Measurements from ENCODE around the gene SCN1A.

DNA sequence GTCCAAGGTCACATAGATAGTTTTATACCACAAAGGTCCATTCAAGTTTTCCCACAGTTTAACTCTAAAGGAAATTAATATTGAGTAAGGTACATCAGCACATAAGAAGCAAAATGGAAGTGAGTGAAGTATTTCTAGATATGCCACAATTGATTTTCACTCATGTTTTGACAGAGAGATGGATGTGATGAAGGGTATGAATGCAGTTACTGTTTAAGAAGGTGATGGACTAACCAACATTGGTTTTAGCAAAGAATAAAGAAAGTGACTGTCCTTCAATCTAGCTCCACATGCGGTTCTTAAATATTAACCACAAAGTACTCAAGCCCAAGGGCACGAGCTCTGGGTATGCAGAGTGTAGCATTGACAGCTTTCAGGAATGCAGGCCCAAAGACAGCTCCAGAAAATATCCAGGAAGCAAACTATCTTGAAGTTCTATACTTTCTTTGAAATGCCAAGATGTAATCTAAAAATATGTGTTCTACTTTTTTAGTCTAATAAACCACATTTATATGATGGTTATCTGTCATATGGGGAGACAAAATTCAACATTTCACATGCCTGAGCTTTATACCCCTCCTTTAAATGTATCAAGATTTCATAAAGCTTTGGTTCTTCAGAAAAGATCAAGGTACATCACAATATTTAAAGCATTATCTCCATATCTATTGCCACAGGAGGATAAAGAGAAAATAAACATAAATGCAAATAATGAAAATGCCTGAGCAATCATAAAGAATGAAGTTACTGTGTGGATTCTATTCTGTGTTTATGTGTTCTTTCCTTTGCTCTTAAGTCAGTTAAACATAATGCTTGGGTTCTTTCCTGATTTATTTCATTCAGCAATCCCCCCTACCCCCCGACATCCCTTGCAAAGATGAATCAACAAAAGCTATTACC lies 6.7 kb upstream of the SCN1A start:
- TF ChIP-seq, protein P1, sequence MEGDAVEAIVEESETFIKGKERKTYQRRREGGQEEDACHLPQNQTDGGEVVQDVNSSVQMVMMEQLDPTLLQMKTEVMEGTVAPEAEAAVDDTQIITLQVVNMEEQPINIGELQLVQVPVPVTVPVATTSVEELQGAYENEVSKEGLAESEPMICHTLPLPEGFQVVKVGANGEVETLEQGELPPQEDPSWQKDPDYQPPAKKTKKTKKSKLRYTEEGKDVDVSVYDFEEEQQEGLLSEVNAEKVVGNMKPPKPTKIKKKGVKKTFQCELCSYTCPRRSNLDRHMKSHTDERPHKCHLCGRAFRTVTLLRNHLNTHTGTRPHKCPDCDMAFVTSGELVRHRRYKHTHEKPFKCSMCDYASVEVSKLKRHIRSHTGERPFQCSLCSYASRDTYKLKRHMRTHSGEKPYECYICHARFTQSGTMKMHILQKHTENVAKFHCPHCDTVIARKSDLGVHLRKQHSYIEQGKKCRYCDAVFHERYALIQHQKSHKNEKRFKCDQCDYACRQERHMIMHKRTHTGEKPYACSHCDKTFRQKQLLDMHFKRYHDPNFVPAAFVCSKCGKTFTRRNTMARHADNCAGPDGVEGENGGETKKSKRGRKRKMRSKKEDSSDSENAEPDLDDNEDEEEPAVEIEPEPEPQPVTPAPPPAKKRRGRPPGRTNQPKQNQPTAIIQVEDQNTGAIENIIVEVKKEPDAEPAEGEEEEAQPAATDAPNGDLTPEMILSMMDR (conservative IDR thresholded peaks at IDR 0.05; ENCODE audit: low read depth, low read length), result no peak
- no peak for TF ChIP-seq EZH2 (IDR thresholded peaks at IDR 0.05; ENCODE audit: borderline replicate concordance, low read depth, low read length, poor library complexity, severe bottlenecking)
